HepG2 (cell line): ENCODE data around the gene ZNF618. TPM values are rescaled to one million over a fixed set of nuclear protein-coding genes. Genes with fewer than 3 reads are reported as not detected.
A peak's percentile ranks its signal among the peaks of the same experiment; 100 is the strongest.

Experiments used
- CENPX ChIP-seq: sonication (generic); formaldehyde crosslinking; IDR thresholded peaks from 2 replicates; pipeline ENCODE4 v1.9.0; 2021; ENCODE audit warnings: mild to moderate bottlenecking, missing genetic modification reagents, moderate library complexity
- DNMT1 ChIP-seq: sonication (generic); formaldehyde crosslinking; IDR thresholded peaks from 2 replicates; pipeline ENCODE4 v1.5.1; 2020; ENCODE audit warnings: mild to moderate bottlenecking, missing genetic modification reagents
- HCFC1 ChIP-seq: fragments of 150-350 bp; IDR thresholded peaks from 2 replicates; pipeline ENCODE4 v1.6.1; 2014; ENCODE audit warnings: low read depth, low read length
- HNRNPL ChIP-seq: fragments of 200-400 bp; formaldehyde crosslinking; IDR thresholded peaks from 2 replicates; pipeline ENCODE4 v1.6.1; 2017; ENCODE audit warnings: mild to moderate bottlenecking, low read depth, low read length
- MTA3 ChIP-seq: sonication (generic); formaldehyde crosslinking; IDR thresholded peaks from 2 replicates; pipeline ENCODE4 v1.4.0; 2020; ENCODE audit warnings: missing genetic modification reagents
- NR2F2 ChIP-seq: IDR thresholded peaks from 2 replicates; pipeline ENCODE4 v1.6.1; 2012; ENCODE audit warnings: low read depth, inconsistent platforms, borderline replicate concordance
- TBX3 ChIP-seq: fragments of 450-650 bp; IDR thresholded peaks from 2 replicates; pipeline ENCODE4 v1.6.1; 2017; ENCODE audit warnings: antibody characterized with exemption, mild to moderate bottlenecking, inconsistent platforms, borderline replicate concordance
- ZBTB38 ChIP-seq: sonication (generic); formaldehyde crosslinking; IDR thresholded peaks from 2 replicates; pipeline ENCODE4 v1.5.1; 2020; ENCODE audit warnings: mild to moderate bottlenecking, missing genetic modification reagents
- ZNF350 ChIP-seq: sonication (generic); formaldehyde crosslinking; IDR thresholded peaks from 2 replicates; pipeline ENCODE4 v1.4.0; 2020; ENCODE audit warnings: mild to moderate bottlenecking, low read depth, missing genetic modification reagents, borderline replicate concordance
- ZNF557 ChIP-seq: sonication (generic); formaldehyde crosslinking; IDR thresholded peaks from 2 replicates; pipeline ENCODE4 v1.4.0; 2020; ENCODE audit warnings: missing genetic modification reagents
- ZNF558 ChIP-seq: sonication (generic); formaldehyde crosslinking; IDR thresholded peaks from 2 replicates; pipeline ENCODE4 v1.9.0; 2022; ENCODE audit warnings: mild to moderate bottlenecking, missing genetic modification reagents, borderline replicate concordance
- ZNF652 ChIP-seq: IDR thresholded peaks from 2 replicates; pipeline ENCODE4 v1.6.1; 2016; ENCODE audit warnings: low read depth, borderline replicate concordance
- ZNF781 ChIP-seq: sonication (generic); formaldehyde crosslinking; IDR thresholded peaks from 2 replicates; pipeline ENCODE4 v1.5.1; 2020; ENCODE audit warnings: borderline replicate concordance, mild to moderate bottlenecking, missing genetic modification reagents; ENCODE audit errors: not compliant biosample characterization
- polyA plus RNA-seq, 8 experiments: library from polyadenylated mRNA; depleted of rRNA in 3 of 8; stranded (reverse) in 7 of 8; unstranded in 1 of 8; fragments of >200 nt; fragmentation: Illumina TruSeq in 4 of 8; extraction: Trizol in 4 of 8; gene quantifications; 2 replicates each; pipeline versions ENCODE4 v1.2.1 to v1.2.3, GENCODE V29; 2011 to 2016; ENCODE audit warnings: low read depth in 4 of 8, missing spikeins in 1 of 8, mixed read lengths in 1 of 8; ENCODE audit not compliant: insufficient read depth in 1 of 8
- total RNA-seq, 5 experiments: library from RNA; depleted of rRNA; stranded (reverse); fragments of >200 nt; fragmentation: Illumina TruSeq; extraction: Trizol; gene quantifications; 2 replicates each; pipeline ENCODE4 v1.2.3, GENCODE V29; 2016; ENCODE audit warnings: low read depth in 1 of 5
- TF ChIP-seq, protein P1 (sequence below): sonication (generic); formaldehyde crosslinking; IDR thresholded peaks from 2 replicates; pipeline ENCODE4 v1.5.0; 2020; ENCODE audit warnings: mild to moderate bottlenecking, missing genetic modification reagents
- TF ChIP-seq, protein P2 (sequence below): sonication (generic); formaldehyde crosslinking; conservative IDR thresholded peaks from 2 replicates; pipeline ENCODE4 v1.8.0; 2022; ENCODE audit warnings: mild to moderate bottlenecking, moderate library complexity, missing genetic modification reagents
- TF ChIP-seq, protein P3 (sequence below): sonication (generic); formaldehyde crosslinking; IDR thresholded peaks from 2 replicates; pipeline ENCODE4 v1.4.0; 2020; ENCODE audit warnings: mild to moderate bottlenecking, missing genetic modification reagents
- TF ChIP-seq, protein P4 (sequence below): IDR thresholded peaks from 2 replicates; pipeline ENCODE4 v1.6.1; 2016; ENCODE audit warnings: low read depth, missing genetic modification reagents, missing compliant biosample characterization
- TF ChIP-seq, protein P5 (sequence below): sonication (generic); formaldehyde crosslinking; conservative IDR thresholded peaks from 2 replicates; pipeline ENCODE4 v1.8.1; 2023; ENCODE audit warnings: missing genetic modification reagents

ZNF618 gene
- total and polyA plus RNA-seq, 2 of the 13 experiments (the other 11 are each of a cell fraction or from before 2014, with no cell fraction given): 0.07 TPM

DNA sequence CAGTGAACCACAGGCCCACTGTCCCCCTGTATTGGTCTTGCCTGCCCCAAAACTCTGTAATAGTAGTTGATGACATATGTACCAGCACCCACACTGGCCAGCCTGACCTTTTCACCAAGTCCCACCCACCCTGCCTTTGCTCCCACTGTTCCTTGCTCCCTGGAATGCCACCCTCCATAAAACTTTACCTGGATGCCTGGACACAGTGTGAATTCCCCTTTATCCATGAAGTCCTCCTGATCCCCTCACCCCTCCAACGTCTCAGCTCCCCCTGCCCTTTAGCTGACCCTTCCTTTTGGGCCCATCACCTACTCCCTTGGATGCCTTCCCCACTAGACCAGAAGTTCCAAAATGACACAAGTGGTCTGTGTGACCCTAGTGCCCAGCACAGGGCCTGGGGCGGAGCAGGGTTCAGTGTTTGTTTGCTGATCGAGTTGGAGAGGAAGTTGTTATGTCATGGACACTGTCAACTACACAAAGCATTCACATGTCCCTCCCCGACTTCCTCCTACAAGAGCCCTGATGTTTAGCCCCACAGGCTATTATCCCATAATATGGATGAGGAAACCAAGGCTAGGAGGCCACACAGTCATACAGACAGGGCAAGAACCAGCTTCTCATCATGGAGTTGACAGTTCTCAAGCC is 185.8 kb downstream of the ZNF618 start (continued):
- TF ChIP-seq, protein P1, sequence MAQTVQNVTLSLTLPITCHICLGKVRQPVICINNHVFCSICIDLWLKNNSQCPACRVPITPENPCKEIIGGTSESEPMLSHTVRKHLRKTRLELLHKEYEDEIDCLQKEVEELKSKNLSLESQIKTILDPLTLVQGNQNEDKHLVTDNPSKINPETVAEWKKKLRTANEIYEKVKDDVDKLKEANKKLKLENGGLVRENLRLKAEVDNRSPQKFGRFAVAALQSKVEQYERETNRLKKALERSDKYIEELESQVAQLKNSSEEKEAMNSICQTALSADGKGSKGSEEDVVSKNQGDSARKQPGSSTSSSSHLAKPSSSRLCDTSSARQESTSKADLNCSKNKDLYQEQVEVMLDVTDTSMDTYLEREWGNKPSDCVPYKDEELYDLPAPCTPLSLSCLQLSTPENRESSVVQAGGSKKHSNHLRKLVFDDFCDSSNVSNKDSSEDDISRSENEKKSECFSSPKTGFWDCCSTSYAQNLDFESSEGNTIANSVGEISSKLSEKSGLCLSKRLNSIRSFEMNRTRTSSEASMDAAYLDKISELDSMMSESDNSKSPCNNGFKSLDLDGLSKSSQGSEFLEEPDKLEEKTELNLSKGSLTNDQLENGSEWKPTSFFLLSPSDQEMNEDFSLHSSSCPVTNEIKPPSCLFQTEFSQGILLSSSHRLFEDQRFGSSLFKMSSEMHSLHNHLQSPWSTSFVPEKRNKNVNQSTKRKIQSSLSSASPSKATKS (CRISPR knock-in tag): no peak
- TF ChIP-seq ZNF781 (no peak), MTA3 (CRISPR knock-in tag) (no peak), HNRNPL (no peak), TBX3 (no peak), NR2F2 (peak; percentile 45), ZNF652 (CRISPR knock-in tag) (no peak), ZBTB38 (CRISPR knock-in tag) (peak; percentile 61; the same call in 1 of the 2 replicates), ZNF558 (CRISPR knock-in tag) (no peak), ZNF350 (CRISPR knock-in tag) (no peak), CENPX (no peak), DNMT1 (no peak), HCFC1 (no peak), ZNF557 (CRISPR knock-in tag) (no peak)
- TF ChIP-seq, protein P2, sequence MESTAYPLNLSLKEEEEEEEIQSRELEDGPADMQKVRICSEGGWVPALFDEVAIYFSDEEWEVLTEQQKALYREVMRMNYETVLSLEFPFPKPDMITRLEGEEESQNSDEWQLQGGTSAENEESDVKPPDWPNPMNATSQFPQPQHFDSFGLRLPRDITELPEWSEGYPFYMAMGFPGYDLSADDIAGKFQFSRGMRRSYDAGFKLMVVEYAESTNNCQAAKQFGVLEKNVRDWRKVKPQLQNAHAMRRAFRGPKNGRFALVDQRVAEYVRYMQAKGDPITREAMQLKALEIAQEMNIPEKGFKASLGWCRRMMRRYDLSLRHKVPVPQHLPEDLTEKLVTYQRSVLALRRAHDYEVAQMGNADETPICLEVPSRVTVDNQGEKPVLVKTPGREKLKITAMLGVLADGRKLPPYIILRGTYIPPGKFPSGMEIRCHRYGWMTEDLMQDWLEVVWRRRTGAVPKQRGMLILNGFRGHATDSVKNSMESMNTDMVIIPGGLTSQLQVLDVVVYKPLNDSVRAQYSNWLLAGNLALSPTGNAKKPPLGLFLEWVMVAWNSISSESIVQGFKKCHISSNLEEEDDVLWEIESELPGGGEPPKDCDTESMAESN: no peak
- TF ChIP-seq, protein P3, sequence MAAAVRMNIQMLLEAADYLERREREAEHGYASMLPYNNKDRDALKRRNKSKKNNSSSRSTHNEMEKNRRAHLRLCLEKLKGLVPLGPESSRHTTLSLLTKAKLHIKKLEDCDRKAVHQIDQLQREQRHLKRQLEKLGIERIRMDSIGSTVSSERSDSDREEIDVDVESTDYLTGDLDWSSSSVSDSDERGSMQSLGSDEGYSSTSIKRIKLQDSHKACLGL (CRISPR knock-in tag): no peak
- TF ChIP-seq, protein P4, sequence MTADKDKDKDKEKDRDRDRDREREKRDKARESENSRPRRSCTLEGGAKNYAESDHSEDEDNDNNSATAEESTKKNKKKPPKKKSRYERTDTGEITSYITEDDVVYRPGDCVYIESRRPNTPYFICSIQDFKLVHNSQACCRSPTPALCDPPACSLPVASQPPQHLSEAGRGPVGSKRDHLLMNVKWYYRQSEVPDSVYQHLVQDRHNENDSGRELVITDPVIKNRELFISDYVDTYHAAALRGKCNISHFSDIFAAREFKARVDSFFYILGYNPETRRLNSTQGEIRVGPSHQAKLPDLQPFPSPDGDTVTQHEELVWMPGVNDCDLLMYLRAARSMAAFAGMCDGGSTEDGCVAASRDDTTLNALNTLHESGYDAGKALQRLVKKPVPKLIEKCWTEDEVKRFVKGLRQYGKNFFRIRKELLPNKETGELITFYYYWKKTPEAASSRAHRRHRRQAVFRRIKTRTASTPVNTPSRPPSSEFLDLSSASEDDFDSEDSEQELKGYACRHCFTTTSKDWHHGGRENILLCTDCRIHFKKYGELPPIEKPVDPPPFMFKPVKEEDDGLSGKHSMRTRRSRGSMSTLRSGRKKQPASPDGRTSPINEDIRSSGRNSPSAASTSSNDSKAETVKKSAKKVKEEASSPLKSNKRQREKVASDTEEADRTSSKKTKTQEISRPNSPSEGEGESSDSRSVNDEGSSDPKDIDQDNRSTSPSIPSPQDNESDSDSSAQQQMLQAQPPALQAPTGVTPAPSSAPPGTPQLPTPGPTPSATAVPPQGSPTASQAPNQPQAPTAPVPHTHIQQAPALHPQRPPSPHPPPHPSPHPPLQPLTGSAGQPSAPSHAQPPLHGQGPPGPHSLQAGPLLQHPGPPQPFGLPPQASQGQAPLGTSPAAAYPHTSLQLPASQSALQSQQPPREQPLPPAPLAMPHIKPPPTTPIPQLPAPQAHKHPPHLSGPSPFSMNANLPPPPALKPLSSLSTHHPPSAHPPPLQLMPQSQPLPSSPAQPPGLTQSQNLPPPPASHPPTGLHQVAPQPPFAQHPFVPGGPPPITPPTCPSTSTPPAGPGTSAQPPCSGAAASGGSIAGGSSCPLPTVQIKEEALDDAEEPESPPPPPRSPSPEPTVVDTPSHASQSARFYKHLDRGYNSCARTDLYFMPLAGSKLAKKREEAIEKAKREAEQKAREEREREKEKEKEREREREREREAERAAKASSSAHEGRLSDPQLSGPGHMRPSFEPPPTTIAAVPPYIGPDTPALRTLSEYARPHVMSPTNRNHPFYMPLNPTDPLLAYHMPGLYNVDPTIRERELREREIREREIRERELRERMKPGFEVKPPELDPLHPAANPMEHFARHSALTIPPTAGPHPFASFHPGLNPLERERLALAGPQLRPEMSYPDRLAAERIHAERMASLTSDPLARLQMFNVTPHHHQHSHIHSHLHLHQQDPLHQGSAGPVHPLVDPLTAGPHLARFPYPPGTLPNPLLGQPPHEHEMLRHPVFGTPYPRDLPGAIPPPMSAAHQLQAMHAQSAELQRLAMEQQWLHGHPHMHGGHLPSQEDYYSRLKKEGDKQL: no peak
- TF ChIP-seq, protein P5, sequence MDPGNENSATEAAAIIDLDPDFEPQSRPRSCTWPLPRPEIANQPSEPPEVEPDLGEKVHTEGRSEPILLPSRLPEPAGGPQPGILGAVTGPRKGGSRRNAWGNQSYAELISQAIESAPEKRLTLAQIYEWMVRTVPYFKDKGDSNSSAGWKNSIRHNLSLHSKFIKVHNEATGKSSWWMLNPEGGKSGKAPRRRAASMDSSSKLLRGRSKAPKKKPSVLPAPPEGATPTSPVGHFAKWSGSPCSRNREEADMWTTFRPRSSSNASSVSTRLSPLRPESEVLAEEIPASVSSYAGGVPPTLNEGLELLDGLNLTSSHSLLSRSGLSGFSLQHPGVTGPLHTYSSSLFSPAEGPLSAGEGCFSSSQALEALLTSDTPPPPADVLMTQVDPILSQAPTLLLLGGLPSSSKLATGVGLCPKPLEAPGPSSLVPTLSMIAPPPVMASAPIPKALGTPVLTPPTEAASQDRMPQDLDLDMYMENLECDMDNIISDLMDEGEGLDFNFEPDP (CRISPR knock-in tag): no peak
